Activated CD4-positive, alpha-beta T cell treated with anti-CD3 and anti-CD28 coated beads, Interleukin-2, amount 50 U/mL, for 16 hours (primary cell): ENCODE results near the gene CLK3.

ENCODE experiments used
- DNase-seq: peaks from one replicate; pipeline ENCODE4 v3.0.0-alpha.2; 2020

The CLK3 gene

DNA sequence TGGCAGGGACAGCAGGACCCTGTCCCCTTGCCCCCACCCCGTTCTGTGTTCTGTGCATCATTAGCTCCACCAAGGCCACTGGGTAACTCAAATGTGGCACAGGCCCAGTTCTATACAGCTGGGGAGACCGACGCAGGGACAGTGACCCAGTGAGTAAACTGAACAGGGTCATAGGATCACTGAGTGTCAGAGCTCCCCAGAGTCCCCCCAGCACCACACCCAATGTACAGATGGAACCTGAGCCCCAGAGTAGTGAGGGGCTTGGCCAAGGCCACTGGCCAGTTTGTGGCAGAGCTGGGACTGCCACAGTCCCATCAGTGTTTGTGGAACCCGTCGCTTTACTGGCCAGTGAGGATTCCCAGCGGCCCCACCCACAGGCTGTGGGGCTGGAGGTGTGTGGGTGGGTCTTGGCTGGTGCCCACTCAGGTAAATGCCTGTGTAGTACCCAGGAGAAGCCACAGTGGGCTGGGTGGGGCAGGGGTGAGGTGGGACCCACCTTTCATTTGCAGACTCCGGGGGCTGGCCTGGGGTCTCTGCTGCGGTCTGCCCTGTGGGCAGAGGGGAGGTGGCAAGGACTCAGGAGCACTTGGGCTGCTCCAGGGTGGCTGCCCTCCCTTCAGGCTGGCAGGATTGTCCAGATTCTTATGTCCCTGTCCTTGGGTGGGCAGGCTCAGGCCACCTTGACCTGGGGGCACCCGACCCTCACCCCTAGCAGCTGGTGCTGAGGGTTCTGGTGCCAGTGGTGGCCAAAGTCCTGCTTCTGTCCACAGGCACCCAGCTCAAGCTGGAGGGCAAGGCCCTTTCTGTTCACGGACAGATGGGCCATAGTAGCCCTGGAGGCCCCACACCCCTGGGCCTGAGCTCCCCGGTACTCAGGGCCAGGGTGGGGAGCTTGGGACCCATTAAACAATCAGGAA, 11.6 kb upstream of the CLK3 start:
- DNase-seq = no peak

DNA sequence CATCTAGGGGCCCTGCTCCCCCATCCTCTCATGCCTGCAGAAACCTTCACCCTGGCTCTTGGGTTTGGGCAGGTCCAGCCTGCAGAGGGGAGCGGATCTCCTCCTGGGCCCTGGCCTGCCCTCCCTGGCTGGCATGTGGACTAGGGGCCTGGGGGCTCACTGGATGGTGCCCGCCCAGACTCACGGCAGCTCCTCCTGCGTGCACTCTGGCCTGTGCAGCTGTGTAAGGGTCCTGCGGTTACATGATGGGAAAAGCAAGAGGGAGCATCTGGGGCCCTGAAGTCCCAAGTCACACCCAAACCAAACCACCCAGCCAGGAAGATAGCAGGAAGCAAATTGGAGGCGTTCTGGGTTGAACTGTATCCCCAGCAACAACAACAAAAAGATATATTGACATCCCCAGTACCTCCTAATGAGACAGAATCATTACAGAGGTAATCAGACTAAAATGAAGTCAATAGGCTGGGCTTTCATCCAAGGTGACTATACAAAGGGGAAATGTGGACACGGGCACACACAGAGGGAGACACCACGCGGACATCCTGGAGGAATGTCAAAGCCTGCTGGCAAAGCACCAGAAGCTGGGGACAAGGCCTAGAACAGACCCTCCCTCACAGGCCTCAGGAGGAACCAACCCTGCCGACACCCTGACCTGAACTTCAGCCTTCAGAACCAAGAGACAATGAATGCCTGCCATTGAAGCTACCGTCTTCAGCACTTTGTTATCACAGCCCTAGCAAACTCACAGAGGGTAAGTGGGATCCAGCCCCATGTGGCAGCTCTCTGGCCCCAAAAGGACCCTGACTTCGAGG, 10.4 kb upstream of the CLK3 start:
- DNase-seq = no peak

DNA sequence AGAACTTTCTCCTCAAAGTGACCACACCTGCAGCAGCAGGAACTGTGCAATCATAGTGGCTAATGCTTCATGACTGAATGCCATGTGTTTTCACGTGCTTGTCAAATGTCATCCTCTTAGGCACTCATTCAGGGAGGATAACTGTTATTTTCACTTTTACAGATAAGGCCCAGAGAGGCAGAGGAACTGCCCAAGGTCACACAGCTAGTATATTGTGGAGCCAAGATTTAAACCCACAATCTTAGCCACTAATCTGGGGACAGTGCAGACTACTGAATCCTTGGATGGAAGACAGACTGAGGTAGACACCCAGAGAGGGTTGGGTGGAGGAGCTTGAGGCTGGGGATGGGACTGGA, 9.9 kb upstream of the CLK3 start:
- DNase-seq = no peak

DNA sequence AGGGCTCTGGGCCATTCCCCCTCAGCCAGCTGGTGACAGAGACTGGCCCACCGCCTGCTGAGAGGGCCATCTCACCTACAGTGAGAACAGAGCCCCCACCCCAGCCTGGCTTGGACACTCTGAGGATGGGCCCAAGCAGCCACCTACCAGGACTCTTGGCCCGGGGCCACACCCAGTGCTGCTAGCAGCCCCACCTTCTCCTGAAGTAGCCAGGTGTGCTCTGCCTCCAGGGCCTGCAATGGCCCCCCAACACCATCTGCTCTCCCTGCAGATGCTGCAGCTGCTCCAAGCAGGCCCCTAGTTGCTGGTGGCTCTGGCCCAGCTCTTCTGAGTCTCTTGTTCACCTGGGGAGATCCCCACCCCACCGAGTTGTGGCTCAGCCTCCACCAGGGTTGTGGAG, 6.8 kb upstream of the CLK3 start:
- no peak for DNase-seq

DNA sequence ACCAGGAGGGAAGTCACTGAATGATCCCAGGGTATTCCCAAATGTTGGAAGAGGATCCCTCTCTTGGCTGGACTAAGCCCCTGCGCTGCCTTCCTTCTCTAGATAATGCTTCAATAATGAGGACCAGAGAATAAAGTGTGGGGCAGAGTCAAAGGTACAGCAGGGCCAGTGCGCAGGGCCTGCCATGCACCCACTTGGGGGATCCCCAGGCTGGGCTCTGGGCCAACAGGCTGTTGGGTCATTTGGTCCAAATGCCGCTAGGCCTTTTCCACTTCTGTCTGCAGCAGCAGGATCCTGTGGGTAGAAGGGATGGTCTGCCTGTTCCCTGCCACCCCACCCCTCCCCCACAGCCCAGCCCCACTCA, 5.7 kb upstream of the CLK3 start:
- no peak for DNase-seq

DNA sequence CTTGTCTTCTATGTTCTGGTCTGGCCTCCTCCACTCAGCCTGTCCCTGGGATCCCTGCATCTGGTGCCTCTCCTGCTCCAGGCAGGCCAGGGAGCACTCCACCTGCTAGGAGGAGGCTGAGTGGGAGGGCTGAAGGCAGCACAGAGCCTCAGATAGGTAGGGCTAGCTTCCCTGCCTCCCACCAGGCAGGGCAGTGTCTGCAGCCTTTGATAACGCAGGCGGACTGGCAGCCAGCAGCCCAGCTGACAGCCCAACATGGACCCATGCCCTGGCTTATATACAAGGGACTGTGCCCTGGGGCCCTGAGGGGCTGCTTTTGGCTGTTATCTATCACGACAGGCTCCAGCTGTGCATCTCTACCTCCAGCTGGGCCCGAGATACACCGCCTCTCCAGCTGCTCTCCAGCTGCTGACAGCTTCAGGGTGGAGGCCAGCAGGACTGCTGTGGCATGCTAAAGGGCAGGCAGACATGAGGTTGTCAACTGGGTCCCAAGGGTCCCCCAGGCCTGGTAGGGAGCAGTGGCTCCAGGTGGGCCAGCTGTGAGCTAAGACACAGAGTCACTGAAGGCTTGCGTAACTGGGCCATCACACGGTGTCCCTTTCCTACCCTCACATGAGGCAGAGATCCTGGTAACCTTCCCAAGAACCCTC, 5.2 kb upstream of the CLK3 start:
- no peak for DNase-seq

DNA sequence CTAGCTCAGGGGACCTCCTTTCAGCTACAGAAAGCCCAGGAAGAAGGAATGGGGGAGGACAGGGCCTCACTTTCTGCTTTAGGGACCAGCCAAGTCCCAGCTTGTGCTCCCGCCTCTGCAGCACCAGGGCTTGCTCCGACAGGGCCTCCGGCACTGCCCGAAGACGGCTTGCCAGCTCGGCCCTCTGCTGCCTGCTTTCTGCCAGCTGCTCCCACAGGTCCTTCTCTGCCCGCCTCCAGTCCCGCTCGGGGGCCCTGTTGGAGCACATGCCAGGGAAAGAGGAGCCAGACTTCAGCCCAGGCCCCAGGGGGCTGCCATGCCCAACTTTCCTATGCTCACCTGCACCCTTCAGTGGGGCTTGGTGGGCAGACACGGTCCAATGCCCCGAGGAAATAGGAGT, 4.3 kb upstream of the CLK3 start:
- no peak for DNase-seq

DNA sequence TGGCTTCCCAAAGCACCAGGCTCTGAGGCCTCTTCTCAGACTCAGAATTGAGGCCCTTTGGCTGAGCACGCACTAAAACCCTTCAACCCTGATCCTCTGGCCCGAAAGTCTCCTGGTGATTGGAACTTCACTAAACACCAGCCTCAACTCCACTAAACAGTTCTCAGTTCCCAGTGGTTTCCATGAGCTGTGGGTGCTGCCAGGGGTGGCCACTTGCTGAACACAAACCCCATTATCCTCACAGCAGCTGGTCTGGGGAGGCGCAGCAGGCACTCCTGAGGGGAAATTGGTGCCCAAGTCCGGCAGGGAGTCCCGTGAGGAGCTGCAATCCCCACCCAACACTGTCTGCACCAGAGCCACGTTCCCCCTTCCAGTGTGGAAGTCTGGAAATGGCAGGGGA, 3.8 kb upstream of the CLK3 start:
- DNase-seq = no peak

DNA sequence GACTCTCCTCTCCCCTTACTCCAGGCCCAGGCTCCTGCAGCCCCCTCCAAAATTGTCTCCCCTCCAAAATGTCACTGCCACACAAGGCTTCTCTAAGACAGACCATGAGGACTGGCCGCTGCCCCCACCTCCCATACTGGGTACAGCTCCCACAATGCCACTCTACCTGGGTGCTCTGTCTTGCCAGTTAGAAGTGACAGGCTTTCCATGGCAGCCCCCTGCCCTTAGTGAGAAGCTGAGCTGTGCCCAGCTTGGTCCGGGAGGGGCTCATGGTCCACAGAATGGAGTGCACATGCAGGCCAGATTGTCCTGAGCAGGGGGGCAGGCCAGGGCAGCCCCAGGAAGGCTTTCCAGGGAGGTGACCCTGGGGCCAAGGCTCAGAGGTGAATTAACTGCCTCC, 3.0 kb upstream of the CLK3 start:
- DNase-seq = no peak

DNA sequence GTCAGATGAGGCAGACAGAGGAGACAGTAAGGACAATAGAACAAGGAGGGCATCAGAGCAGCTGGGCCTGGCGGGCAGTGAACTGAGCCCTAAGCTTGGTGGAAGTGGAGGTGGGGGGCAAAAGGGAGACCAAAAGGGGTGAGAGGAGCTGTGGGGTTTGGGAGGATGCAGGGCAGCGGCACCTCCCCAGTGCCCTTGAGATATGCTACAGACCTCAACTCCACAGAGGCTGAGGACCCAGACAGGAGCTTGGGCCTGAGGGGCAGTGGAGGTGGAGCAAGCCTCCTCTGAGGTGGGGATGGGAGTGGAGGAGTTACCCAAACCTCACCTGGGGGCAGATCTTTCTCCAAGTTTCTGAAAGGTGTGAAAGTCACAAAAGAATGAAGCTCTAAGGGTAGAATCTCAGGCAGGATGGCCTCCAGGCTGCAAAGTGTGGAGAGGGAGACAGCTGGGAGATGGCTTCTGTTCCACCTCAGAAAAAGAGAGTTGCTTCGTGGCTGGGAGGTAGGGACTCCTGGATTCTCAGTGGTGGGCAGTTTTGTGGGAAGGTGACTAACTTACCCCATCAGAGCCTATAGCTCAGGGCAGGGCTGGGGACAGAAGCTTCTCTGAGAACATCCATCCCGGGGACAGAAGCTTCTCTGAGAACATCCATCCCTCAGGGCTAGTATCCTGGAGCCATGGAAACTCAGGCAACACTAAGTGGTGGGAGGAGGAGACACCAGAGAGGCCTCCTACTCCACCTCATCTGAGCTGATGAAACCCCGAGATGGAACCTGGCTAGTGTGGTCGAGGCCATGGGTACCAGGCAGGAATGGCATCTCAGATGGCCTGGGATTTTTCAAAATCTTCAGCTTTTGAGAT, 2.3 kb upstream of the CLK3 start:
- no peak for DNase-seq

DNA sequence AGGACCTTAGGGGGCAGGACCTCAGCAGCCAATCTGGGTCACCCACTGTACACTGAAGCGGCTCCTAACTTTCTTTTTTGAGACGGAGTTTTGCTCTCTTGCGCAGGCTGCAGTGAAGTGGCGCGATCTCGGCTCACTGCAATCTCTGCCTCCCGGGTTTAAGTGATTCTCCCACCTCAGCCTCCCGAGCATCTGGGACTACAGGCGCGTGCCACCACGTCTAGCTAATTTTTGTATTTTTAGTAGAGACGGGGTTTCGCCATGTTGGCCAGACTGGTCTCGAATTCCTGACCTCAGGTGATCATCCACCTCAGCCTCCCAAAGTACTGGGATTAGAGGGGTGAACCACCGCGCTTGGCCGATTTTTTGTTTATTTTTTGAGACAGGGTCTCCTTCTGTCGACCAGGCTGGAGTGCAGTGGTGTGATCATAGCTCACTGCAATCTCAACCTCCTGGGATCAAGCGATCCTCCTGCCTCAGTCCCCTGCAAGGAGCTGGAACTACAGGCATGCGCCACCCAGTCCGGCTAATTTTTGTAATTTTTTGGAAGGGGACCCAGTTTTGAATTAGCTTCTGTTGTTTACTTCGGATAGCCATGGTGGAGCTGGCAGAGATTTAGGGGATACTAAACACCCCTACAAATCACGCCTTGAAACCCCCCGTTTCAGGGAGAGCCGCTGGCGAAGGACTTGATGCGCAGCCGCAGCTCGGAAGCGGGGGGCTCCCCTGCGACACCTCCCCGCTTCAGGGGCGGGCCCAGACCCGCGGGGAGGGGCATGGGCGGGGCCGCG, 1.5 kb upstream of the CLK3 start:
- DNase-seq = no peak

DNA sequence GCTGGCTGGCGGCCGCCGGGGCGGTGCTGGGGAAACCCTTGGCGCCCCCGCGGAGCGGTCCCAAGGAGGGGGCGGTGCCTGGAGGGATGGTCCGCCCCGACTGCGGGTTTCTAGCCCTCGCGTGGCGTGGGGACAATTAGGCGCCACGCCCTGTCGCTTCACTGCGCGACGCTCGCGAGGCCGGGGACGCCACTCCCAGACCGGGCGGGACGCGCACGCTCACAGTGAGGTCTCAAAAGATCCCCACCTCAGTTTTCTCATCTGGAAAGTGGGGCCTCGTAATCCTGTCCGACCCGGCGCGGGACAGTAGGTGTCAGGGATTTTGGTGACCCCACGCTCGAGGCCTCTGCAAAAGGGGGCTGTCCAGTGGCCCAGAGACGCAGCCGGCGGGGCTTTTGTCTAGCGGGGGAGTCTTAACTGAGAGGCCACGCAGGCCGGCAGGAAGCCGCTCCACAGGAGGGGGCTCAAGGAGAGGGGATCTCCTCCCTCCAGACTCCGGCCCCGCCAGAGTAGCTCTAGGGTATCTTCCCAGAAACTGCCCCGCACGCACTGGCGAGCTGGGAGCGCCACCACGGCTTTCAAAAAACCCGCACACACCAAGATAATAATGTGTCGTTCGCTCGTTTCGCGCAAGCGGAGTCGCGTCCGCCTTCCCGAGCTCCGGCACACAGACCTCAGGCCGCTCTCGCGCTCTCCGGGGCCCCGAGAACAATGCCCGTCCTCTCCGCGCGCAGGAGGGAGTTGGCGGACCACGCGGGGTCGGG, 710 bp upstream of the CLK3 start:
- peak; percentile 82 for DNase-seq

DNA sequence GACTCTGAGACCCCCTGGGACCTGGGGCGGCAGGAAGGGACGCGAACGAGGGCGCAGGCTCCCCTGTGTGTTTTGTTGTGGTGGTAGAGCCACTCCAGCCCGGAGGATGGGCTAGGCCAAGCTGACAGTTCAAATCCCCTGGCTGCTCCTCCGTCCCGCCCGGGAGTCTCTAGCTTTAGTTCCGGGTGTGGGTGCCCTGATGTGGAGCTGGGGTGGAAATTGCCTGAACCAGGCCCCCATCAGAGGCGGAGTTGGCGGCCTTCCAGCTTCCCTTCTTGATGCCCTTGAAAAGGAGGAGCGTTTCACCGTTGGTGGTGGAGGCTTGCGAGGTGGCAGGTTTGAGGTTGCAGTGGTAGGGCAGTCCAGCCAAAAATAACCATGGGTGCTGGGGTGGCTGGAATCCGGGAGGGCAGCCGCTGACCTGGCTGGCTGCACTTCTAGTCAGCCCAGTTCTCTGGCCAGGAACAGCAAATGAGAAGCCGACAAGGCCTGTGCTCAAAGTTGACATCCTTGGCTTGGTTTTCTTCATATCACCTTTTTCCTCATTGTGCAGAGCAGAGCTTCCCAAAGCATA, 817 bp downstream of the CLK3 start:
- DNase-seq = peak; percentile 48

DNA sequence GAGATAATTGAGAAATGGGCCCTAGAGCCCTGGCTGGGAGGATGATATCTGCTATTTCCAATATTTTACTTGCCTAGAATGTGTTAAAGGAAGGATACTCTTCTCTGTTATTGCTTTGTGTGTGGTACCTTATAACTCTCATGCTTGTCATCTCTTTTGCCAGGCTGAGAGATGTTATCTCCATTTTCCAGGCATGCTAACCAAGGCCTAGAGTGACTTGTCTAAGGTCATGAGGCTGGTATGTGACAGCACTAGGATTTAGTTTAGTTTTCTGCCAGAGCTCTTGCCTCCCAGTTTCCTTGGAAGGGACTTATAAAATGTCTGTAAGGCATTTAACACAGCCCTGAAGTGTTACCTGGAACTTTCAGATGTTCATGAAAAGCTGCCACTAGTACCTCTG, 1.4 kb downstream of the CLK3 start:
- no peak for DNase-seq

DNA sequence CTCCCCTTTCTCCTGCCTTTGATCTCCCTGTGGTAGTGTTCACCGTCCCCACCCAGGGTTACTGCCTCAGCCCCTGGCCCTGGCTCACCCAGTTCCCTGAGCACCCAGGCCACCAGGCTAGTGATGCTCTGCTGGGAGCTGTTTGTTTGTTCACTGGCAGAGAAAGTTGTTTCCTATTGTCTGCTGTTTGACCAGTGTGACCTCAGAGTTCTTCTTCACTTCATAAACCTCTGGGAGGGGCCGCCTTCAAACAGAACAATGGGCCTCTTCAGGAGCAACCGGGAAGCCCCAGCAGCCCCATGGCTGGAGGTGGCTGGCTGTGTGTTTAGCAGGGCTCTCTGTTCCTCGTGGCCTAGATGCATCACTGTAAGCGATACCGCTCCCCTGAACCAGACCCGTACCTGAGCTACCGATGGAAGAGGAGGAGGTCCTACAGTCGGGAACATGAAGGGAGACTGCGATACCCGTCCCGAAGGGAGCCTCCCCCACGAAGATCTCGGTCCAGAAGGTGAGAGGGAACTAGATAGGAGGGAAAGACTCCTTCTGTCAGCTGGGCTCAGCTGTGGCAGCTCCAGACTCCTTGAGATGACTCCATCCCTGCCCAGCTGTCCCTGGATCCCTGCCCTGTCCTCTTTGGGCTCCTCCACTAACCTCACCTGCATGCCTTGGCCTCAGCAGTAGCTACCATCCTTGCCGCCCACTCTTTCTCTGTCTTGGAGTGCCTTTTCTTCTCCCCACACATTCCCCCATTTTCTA, 3.4 kb downstream of the CLK3 start:
- no peak for DNase-seq

DNA sequence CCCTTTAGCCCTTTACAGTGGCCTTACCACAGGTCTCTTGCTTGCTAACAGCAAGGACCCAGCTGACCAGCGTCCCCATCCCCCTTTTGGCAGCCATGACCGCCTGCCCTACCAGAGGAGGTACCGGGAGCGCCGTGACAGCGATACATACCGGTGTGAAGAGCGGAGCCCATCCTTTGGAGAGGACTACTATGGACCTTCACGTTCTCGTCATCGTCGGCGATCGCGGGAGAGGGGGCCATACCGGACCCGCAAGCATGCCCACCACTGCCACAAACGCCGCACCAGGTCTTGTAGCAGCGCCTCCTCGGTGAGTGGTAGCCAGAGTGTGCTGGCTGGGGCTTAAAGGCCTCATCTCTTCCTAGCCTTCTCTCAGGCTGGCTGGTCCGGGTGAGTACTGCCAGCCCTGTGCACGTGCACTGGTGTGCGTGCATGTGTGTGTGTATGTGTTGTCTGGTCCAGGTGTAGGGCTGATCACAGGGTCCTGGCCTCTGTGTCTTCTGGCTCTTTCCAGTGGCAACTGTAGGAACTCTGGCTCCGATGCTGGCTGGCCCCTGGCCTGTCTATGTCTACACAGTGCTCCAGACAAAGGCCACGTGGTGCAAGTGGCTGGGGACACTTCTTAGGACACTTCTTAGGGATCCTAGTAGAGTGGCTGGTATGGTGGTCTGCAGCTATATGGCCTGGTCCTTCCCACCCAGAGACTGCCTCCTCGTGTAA, 4.4 kb downstream of the CLK3 start:
- no peak for DNase-seq

DNA sequence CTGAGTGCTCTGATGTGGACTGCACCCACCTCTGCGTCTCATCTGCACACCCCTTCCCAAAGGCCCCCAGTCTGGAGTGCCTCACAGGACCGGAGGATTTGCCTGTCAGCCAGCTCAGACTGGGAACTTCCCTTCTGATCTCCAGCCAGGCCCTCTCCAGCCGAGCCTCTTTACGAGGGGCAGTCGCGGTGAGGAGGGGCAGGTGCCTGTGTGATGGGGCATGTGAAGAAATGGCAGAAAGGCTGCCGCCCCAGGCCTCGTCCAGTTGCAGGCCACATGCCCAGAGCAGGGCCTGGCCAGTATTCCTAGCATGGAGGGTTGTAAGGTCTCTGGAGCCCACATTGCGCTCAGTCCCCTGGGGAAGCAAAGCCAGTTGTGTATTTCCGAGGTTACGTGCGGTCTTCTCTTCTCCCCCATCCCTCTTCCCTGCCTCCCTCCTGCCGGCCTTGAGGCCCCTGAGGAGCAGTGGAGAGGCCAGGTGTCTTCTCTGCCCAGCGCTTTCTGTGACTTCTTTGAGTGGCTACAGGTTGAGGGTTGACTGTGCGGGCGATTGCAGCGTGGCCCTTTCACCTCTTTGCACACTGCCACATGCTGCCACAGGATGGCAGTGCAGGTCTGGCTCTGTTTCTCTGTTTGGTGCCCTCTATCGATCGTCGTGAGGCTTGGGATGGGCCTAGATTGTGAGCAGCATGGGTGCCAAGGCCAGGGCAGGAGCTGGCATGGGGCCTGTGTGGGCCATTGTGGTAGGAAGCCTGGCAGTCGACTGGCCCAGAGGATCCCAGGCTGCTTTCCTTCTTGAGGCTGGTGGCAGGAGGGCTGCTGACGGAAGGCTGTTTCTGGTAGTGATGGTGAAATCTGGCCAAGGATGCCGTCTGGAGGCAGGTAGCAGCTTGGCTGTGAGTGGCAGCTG, 5.3 kb downstream of the CLK3 start:
- peak; percentile 88 for DNase-seq

DNA sequence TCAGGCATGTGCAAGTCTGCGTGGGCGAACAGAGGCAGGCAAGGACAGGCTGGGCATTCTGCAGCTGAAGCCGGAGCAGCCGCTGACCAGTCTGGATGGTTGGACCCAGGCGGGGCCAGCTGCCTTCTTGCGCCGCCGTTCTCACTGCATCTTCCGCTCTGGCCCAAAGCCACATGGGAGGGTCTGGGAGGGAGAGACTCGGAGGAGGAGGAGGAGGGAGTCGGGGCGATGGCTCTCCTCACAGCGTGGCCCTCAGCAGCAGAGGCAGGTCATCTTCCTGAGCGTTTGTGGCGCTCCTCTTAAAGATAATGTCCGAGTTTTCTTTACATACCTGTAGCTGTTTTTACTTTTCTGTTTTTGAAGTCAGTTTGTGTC, 5.9 kb downstream of the CLK3 start:
- DNase-seq = no peak
